ENCODE results near the gene SGPP2.

GRCh38 chr2:222525811-222526210 lies 101.5 kb downstream of the SGPP2 start:
- TF ChIP-seq CTCF (conservative IDR thresholded peaks at IDR 0.05; ENCODE audit: low read depth, low read length) (no peak), RAD21 (IDR thresholded peaks at IDR 0.05; ENCODE audit: low read length) (no peak), POLR2A (IDR thresholded peaks at IDR 0.05; ENCODE audit: low read depth, low read length) (no peak), RFX5 (IDR thresholded peaks at IDR 0.05; ENCODE audit: low read depth, low read length) (no peak), CEBPB (IDR thresholded peaks at IDR 0.05; ENCODE audit: low read depth, low read length) (no peak), ELK1 (IDR thresholded peaks at IDR 0.05; ENCODE audit: borderline replicate concordance, low read depth, low read length) (no peak), MAZ (IDR thresholded peaks at IDR 0.05; ENCODE audit: borderline replicate concordance, low read depth, low read length) (no peak), FOS (IDR thresholded peaks at IDR 0.05; ENCODE audit: low read depth, low read length) (no peak), SMC3 (IDR thresholded peaks at IDR 0.05; ENCODE audit: low read depth, low read length) (no peak), MXI1 (IDR thresholded peaks at IDR 0.05; ENCODE audit: borderline replicate concordance, low read depth, low read length) (no peak), USF2 (IDR thresholded peaks at IDR 0.05; ENCODE audit: low read depth, low read length) (no peak), CHD1 (IDR thresholded peaks at IDR 0.05; ENCODE audit: low read depth, low read length) (no peak)

Measured in IMR-90 (cell line).